Heart left ventricle (tissue), 13 donors: ENCODE data around the gene RBMS3.

Experiments used
- CTCF ChIP-seq, 12 donors: fragments of 200-600 bp; sonication (generic) in 4 of 12; IDR thresholded peaks; one replicate each; pipeline versions ENCODE4 v1.5.0 to v1.8.0; 2018 to 2022; ENCODE audit warnings: antibody characterized with exemption in 12 of 12, mild to moderate bottlenecking in 5 of 12
- POLR2A ChIP-seq, 2 donors: fragments of 450-650 bp; IDR thresholded peaks; one replicate each; pipeline ENCODE4 v1.6.1; 2017; ENCODE audit warnings: antibody characterized with exemption in 2 of 2, mild to moderate bottlenecking in 2 of 2, moderate library complexity in 2 of 2
- donor health status: ischemic (EF 13 %, LVEDD 7.1; RV severe dilation, severe dysfunction).
- donor health status: DM: no; HTN: yes; CAD: no.
- donor health status: DM: no; HTN: no; CAD: no.
- donor health status: ischemic (EF 25% LVEDD 6.9; RV normal size, moderate dysfunction).
- donor health status: ischemic (EF 25% LVEDD 5.7; RV mildly dilated, moderate dysfunction).
- donor health status: ischemic (EF 35%, LVEDD 5.7; RV mildly dilated, moderate dysfunction).
- donor health status: nonischemic (EF 11% LVEDD 7.7; RV severe dilation, severe dysfunction).
- donor health status: DM: yes; HTN: yes; CAD: no.
- donor health status: PGD.
- donor health status: ischemic (EF 29% LVEDD 5.4; RV normal size, mild dysfunction).
- donor health status: nonischemic (EF 23%, LVEDD 6.1; RV moderate dilation, normal function).

- no peak for TF ChIP-seq POLR2A (IDR thresholded peaks at IDR 0.05)
- no peak for TF ChIP-seq CTCF (IDR thresholded peaks at IDR 0.05)
Measured at GRCh38 chr3:29324180-29324651, 43.3 kb downstream of the RBMS3 start.
